ENCODE data around the gene DDX51. TPM values are rescaled to one million over a fixed set of nuclear protein-coding genes. Genes with fewer than 3 reads are reported as not detected.

The DDX51 gene
- total and polyA plus RNA-seq, 2 of the 13 experiments (the other 11 are each of a cell fraction or from before 2014, with no cell fraction given) = 10.1 TPM

GRCh38 chr12:132111654-132112304, 32.3 kb downstream of the DDX51 start:
- no peak for TF ChIP-seq HNRNPLL (IDR thresholded peaks at IDR 0.05; ENCODE audit: low read depth, low read length, poor library complexity, severe bottlenecking)
- no peak for TF ChIP-seq STAG1 (CRISPR knock-in tag; IDR thresholded peaks at IDR 0.05)
- TF ChIP-seq SOX13 (IDR thresholded peaks at IDR 0.05) = no peak
- TF ChIP-seq SOX13 (CRISPR knock-in tag; conservative IDR thresholded peaks at IDR 0.05 in 1 of 2, IDR thresholded peaks at IDR 0.05 in 1 of 2) = no peak
- TF ChIP-seq PAWR (CRISPR knock-in tag; IDR thresholded peaks at IDR 0.05; ENCODE audit: borderline replicate concordance) = no peak
- TF ChIP-seq GTF2F1 (IDR thresholded peaks at IDR 0.05; ENCODE audit: low read length) = no peak
- TF ChIP-seq ZNF225 (CRISPR knock-in tag; IDR thresholded peaks at IDR 0.05) = no peak
- no peak for TF ChIP-seq ZNF121 (CRISPR knock-in tag; IDR thresholded peaks at IDR 0.05)
- TF ChIP-seq CREM (IDR thresholded peaks at IDR 0.05) = no peak
- TF ChIP-seq CREM (CRISPR knock-in tag; IDR thresholded peaks at IDR 0.05) = no peak
- TF ChIP-seq FOXO1 (CRISPR knock-in tag; IDR thresholded peaks at IDR 0.05) = no peak
- TF ChIP-seq, protein P1, sequence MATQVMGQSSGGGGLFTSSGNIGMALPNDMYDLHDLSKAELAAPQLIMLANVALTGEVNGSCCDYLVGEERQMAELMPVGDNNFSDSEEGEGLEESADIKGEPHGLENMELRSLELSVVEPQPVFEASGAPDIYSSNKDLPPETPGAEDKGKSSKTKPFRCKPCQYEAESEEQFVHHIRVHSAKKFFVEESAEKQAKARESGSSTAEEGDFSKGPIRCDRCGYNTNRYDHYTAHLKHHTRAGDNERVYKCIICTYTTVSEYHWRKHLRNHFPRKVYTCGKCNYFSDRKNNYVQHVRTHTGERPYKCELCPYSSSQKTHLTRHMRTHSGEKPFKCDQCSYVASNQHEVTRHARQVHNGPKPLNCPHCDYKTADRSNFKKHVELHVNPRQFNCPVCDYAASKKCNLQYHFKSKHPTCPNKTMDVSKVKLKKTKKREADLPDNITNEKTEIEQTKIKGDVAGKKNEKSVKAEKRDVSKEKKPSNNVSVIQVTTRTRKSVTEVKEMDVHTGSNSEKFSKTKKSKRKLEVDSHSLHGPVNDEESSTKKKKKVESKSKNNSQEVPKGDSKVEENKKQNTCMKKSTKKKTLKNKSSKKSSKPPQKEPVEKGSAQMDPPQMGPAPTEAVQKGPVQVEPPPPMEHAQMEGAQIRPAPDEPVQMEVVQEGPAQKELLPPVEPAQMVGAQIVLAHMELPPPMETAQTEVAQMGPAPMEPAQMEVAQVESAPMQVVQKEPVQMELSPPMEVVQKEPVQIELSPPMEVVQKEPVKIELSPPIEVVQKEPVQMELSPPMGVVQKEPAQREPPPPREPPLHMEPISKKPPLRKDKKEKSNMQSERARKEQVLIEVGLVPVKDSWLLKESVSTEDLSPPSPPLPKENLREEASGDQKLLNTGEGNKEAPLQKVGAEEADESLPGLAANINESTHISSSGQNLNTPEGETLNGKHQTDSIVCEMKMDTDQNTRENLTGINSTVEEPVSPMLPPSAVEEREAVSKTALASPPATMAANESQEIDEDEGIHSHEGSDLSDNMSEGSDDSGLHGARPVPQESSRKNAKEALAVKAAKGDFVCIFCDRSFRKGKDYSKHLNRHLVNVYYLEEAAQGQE (IDR thresholded peaks at IDR 0.05; ENCODE audit: borderline replicate concordance in 1 of 2, low read depth in 1 of 2, low read length in 2 of 2) = no peak
- TF ChIP-seq IKZF4 (CRISPR knock-in tag; IDR thresholded peaks at IDR 0.05; ENCODE audit: borderline replicate concordance, low read depth, not compliant biosample characterization) = no peak
- no peak for TF ChIP-seq ZFP90 (CRISPR knock-in tag; IDR thresholded peaks at IDR 0.05; ENCODE audit: borderline replicate concordance)
- no peak for TF ChIP-seq ZNF547 (CRISPR knock-in tag; IDR thresholded peaks at IDR 0.05)
- TF ChIP-seq ZKSCAN8 (CRISPR knock-in tag; IDR thresholded peaks at IDR 0.05; ENCODE audit: borderline replicate concordance) = no peak
- no peak for TF ChIP-seq KAT8 (CRISPR knock-in tag; IDR thresholded peaks at IDR 0.05)
- no peak for TF ChIP-seq ZNF484 (CRISPR knock-in tag; IDR thresholded peaks at IDR 0.05; ENCODE audit: borderline replicate concordance, low read depth)
- DNase-seq (ENCODE audit: low spot score) (no peak), FAIRE-seq (no peak), ATAC-seq (no peak; the same call in 2 of the 3 replicates)
- Histone ChIP-seq H3K4me1 (ENCODE audit: insufficient read depth, low read length) (no peaks in the 10 kb centered on the region), H2AFZ (ENCODE audit: low read length) (no peak overlapping the region), H3K4me3 (replicated peaks in 1 of 3; ENCODE audit: insufficient read depth in 1 of 3, low read depth in 2 of 3, low read length in 3 of 3) (no peak overlapping the region), H3K4me2 (ENCODE audit: low read depth, low read length) (no peak overlapping the region), H3K36me3 (replicated peaks in 1 of 2; ENCODE audit: control insufficient read depth in 1 of 2, insufficient read depth in 2 of 2, low read length in 2 of 2) (peaks cover 17 to 55% of the 10 kb centered on the region in 2 experiments; a peak in 4 of 5 replicates), H3K79me2 (ENCODE audit: insufficient read depth, low read length) (no peaks in the 10 kb centered on the region), H3K9me3 (ENCODE audit: low read length) (no peaks in the 10 kb centered on the region), H3K9ac (ENCODE audit: insufficient read depth, low read depth, low read length) (no peak overlapping the region), H3K27ac (ENCODE audit: extremely low read length, insufficient read depth, low read length) (no peak overlapping the region), H4K20me1 (ENCODE audit: insufficient read depth, low read length) (no peaks in the 10 kb centered on the region), H3K27me3 (ENCODE audit: control insufficient read depth in 1 of 2, insufficient read depth in 2 of 2, low read length in 2 of 2) (no peaks in the 10 kb centered on the region)
- in situ Hi-C loops (cut with HindIII; ENCODE audit: extremely low pct_ligation_motif_present, low pct_unique_long_range_greater_than_20kb) = no loop called here
- WGBS (ENCODE audit: low lambda C conversion rate) = 96% methylated on average over 16 of the region's 19 CpGs
- ChIA-PET CTCF (ENCODE audit: low intra/inter-chr PET ratio, low total read pairs) (no interaction called here), POLR2A (no interaction called here)
- no TSS peak for BruUV-seq (replicated peaks)
- intact Hi-C loops (cut with micrococcal nuclease; ENCODE audit: unreplicated experiment) = no loop called here
